Measurements from ENCODE around the gene ZW10.

ZW10 gene

GRCh38 chr11:113694390-113694789 is 79.1 kb downstream of the ZW10 start:
- DNase-seq, result no peak

- no peak for DNase-seq
Observed at GRCh38 chr11:113693030-113693429, 80.5 kb downstream of the ZW10 start.

GRCh38 chr11:113690619-113691569 is 82.6 kb downstream of the ZW10 start:
- DNase-seq, result no peak

- DNase-seq, result no peak
Observed at GRCh38 chr11:113689768-113690618, 83.5 kb downstream of the ZW10 start.

GRCh38 chr11:113685654-113686359 is 87.7 kb downstream of the ZW10 start:
- no peak for DNase-seq

GRCh38 chr11:113684496-113684895 is 89.0 kb downstream of the ZW10 start:
- no peak for DNase-seq

GRCh38 chr11:113683481-113684046 is 89.9 kb downstream of the ZW10 start:
- DNase-seq, result no peak
